WTC11 (cell line): ENCODE results near the gene NOPCHAP1.
"Not testable (repeated sequence)": the region's sequence is repeated elsewhere in the genome, so short reads cannot be mapped to it uniquely, and the experiment has no call there.

Experiments
- CBFB ChIP-seq: sonication (generic); formaldehyde crosslinking; IDR thresholded peaks from 2 replicates; pipeline ENCODE4 v1.8.1; 2022; ENCODE audit warnings: mild to moderate bottlenecking, low read depth, missing genetic modification reagents
- ETV6 ChIP-seq: sonication (generic); formaldehyde crosslinking; IDR thresholded peaks from 2 replicates; pipeline ENCODE4 v1.8.1; 2022; ENCODE audit warnings: mild to moderate bottlenecking, missing genetic modification reagents
- FOXP1 ChIP-seq: sonication (generic); formaldehyde crosslinking; IDR thresholded peaks from 2 replicates; pipeline ENCODE4 v1.8.0; 2022; ENCODE audit warnings: missing genetic modification reagents, mild to moderate bottlenecking, moderate library complexity, borderline replicate concordance
- JUN ChIP-seq: sonication (generic); formaldehyde crosslinking; IDR thresholded peaks from 2 replicates; pipeline ENCODE4 v1.8.0; 2023; ENCODE audit warnings: mild to moderate bottlenecking, missing genetic modification reagents
- MAX ChIP-seq: sonication (generic); formaldehyde crosslinking; IDR thresholded peaks from 2 replicates; pipeline ENCODE4 v1.8.0; 2022; ENCODE audit warnings: mild to moderate bottlenecking, missing genetic modification reagents
- TF ChIP-seq, protein P1 (sequence below): fragments of 200-600 bp; IDR thresholded peaks from 2 replicates; pipeline ENCODE4 v1.8.0; 2022; ENCODE audit warnings: antibody characterized with exemption

DNA sequence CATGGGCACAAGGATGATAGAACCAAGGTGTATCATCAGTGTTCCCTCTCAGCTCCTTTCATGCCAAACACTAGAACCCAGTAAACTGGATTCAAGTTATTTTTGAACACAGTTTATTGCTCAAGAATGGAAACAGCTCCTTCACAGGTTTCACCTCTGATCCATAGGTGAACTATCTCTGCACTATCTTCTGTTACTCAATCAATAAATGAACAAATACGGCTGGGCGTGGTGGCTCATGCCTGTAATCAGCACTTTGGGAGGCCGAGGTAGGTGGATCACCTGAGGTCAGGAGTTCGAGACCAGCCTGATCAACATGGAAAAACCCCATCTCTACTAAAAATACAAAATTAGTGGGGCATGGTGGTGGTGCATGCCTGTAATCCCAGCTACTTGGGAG lies 37.4 kb upstream of the NOPCHAP1 start:
- TF ChIP-seq FOXP1 (CRISPR knock-in tag); CBFB (CRISPR knock-in tag); ETV6 (CRISPR knock-in tag); JUN (CRISPR knock-in tag); MAX: not testable (repeated sequence)
- TF ChIP-seq, protein P1, sequence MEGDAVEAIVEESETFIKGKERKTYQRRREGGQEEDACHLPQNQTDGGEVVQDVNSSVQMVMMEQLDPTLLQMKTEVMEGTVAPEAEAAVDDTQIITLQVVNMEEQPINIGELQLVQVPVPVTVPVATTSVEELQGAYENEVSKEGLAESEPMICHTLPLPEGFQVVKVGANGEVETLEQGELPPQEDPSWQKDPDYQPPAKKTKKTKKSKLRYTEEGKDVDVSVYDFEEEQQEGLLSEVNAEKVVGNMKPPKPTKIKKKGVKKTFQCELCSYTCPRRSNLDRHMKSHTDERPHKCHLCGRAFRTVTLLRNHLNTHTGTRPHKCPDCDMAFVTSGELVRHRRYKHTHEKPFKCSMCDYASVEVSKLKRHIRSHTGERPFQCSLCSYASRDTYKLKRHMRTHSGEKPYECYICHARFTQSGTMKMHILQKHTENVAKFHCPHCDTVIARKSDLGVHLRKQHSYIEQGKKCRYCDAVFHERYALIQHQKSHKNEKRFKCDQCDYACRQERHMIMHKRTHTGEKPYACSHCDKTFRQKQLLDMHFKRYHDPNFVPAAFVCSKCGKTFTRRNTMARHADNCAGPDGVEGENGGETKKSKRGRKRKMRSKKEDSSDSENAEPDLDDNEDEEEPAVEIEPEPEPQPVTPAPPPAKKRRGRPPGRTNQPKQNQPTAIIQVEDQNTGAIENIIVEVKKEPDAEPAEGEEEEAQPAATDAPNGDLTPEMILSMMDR = not testable (repeated sequence)
